NK-92 treated with Interleukin-12 subunit alpha and Interleukin-12 subunit beta, amount 100 ng/mL, for 24 hours (cell line): ENCODE measurements around the gene TMEM52.

Source experiments
- DNase-seq: peaks from one replicate; lab custom pipeline; 2025; lab: John Stamatoyannopoulos, UW

The TMEM52 gene

DNA sequence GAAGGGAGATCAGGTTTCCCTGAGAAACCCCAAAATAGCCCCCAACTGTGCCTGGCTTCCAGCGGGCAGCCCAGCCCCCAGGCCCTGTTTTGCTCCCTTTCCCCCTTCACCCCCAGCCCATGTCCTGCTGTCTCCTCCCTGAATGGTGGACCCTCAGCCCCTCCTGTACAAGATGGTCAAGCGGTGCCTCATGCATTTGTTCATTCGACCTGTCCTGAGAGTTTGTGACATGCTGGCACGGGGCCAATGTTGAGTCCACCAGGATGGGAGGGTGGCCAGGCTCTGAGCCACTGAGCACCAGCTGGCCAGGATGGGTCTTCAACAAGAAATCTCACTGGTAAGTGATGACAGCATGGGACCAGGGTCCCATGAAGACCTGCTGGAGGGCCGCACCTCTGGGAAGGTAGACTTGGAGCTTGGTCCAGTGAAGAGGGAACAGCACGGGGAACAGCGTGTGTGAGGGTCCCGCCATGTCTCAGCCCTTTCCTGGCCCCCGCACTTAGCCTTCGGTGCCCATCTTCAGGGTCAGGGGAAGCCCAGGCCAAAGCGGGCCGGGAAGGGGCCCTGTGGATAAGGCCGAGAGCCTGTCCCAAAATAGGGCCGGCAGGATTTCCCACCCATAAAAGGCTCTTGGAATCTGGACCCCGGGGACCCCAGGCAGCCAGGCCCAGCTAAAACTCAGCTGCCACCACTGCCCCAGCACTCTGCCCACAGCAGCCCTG is 3.9 kb downstream of the TMEM52 start, which contains the start of gene CALML6:
CALML6 (plus strand) TSS at position 290 of the 722 bp plus-strand sequence; CDS start at position 311, 21 bp downstream.
- DNase-seq, result no peak

DNA sequence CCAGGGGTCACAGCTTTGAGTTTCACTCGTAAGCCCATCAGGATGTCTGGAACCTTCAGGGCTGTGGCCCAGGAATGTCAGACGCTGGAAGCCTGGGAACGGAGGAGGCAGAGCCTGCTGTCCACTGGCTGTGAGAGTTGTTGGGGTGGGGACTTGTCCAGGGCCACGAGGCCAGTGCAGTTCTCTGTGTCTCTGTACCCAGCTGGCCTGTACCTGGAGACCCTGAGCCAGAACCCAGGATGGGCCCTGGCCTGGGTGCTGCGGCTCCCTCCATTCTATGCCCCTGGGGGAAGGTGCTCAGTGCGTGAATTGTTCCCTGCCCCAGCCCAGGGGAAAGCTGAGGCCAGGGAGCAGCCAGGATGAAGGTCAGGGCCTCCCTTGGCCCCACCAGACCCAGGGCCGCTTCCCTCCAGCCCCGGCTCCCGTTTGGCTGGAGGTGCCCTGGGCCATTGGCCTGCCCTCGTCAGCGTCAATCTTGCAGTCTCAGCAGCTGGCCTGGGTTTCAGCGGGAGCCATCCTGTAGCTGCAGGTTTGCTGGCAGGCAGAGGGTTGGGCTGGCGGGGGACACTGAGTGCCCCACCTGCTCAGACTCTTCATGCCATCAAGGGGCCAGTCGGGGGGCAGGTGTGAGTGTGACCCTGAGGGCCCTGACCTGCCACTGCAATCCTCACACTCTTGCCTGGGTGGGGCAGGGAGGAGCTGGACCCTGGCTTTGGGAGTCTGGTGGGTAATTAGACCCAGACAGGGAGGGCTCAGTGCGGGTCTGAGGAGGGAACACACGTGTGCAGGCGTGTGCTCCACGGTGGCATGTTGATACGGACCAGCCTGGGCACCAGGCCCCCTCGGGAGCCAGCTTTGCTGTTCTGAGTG is 4.7 kb downstream of the TMEM52 start:
- DNase-seq, result no peak

DNA sequence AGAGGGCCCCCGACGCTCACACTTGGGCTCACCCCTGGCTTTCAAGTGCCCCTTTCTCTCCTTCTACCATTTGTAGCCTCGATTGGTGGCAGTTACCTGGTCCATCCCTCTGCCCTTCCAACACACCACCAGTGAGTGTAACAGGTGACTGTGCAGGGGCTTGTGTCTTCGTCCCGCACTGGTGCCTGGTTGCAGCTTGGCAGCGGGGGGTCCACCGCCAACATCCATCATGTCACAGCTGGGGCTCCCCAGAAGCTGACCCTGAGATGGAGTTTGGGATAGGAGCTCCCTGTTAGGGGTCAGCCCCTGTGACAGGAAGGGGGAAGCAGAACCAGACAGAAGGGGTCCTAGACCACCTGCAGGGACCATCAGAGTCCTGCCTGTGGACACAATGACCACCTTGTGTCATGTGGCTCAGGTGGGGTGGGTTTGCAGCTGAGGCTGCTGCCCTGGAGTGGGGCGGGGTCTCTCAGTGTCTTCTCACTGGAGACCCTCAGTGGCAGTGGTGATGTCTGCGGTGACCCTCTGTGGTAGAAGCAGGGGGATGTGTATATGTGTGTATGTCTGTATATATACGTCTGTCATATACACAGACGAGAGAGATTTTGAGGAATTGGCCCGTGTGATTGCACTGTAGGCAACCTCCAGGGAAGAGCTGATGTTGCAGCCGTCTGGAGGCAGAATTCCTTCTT is 7.6 kb downstream of the TMEM52 start:
- DNase-seq, result no peak

DNA sequence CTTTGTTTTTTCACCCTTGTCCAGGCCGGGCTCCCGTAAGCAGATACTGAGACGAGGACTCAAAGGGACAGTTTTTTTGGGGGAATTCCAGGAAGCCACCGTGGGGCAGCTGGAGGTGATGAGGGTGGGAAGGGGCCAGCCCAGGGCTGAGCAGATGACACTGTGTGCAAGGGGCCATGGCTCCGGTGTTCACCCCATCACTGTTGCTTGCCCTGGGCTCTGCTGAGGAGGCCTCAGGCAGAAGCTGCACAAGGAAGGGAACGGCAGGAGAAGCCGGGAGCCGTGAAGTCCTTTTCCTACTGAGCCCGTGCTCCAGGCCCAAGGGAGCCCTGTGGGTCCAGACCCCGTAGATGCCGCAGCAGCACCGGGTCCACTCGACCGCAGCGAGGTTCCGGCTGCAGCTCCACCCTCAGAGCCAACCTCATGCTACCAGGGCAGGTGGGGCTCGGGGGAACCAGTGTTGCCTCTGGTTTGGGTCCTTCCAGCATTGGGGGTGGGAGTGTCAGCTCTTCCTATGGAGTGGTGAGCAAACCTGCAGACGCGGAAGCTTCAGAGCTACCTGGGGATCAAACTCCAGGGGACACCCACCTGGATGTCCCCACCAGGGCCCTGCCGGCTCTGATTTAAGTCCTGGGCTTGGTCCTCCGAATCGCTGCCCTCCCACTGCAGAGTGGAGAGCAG is 8.3 kb downstream of the TMEM52 start:
- no peak for DNase-seq

DNA sequence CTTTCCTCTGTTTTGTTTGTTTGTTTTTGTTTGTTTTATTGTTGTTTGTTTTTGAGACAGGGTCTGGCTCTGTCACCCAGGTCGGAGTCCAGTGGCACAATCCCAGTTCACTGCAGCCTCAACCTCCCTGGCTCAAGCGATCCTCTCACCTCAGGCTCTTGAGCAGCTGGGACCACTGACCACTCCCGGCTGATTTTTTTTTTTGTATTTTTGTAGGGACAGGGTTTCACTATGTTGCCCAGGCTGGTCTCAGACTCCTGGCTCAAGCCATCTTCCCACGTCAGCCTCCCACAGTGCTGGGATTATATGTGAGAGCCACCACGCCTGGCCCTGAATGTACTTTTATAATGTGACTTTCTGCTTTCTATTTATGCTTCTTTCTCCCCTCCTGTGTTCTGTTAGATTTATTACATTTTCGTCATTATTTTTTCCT is 9.0 kb downstream of the TMEM52 start:
- no peak for DNase-seq

DNA sequence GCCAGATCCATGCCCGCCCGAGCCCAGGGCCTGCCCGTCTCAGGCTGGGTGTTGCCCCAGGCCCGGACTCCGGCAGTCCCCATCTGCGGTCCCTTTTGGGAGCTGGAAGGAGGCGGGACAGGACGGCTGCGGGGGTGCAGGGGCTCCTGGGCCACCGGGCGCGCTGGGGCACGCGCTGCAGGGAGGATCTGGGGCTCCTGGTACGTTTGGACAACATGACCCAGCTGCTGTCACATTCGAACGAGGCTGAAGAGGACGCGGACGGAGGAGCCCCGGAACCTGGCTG is 10.6 kb downstream of the TMEM52 start:
- DNase-seq, result no peak

DNA sequence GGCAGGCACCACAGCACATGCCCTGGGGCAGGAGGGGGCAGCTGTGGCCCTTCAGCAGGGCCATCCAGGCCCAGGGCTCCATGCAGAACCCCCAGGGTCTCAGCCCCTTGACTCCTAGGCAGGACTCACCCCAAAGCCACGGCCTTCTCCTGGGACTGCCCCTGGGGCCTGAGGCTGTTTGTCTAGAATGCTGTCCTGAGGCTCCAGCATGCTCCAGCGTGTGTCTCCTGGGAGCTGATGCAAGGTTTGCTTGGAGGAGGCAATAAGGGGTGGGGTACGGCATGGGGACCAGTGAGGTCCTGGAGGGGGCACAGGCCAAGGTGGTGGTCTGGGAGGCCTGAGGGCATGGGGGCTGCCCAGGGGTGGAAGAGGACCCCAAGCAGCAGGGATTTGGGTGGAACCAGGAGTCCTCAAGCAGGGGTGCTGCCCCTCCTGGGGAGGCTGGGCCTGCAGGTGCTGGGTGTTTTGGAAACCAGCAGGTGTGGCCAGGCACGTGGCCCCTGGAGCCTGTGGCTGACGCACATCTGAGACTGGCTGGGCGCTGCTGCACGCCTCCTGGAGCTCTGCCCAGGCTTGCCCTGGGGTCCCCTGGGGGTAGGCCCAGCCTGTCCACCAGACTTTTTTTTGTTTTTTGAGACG is 11.9 kb downstream of the TMEM52 start:
- no peak for DNase-seq

DNA sequence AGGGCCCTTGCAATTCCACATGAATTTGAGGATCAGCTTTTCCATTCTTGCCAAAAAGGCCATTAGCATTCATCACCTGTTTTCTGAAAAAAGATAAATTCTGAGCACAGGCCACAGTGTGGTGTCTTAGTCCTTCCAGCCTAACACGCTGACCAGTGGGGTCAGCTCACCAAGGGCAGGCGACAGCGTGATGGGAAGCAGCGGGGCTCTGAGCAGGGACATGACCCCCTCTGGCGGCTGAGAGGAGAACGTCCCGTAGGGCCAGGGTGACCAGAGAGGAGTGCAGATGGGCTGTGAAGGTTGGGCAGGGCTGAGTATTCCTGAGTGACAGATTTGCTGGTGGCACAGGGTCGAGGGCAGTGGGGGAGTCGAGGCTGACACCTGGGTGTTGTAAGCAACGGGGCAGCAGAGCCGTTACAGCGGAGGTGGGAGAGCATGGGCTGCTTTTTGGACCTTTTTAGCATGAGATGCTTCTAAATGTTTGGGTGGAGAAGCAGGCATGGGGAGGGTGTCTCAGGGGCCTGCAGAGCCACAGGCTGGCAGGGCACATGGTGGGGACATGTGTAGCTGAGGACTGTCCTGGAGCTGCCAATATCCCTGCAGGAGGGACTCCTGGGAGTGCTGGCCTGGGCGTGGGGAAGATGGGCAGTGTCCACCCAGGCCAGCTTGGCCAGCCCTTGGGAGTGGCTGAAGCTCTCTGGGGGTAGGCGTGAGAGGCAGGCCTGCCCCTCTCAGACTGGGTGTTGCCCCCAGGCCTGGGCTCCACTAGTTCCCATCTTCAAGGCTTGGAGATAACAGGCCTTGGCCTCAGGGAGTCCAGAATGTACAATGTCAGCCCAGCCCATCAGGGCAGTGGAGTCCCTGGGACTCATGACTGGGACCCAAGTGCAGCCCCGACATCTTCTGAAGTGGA is 12.6 kb downstream of the TMEM52 start:
- peak; percentile 55 for DNase-seq

DNA sequence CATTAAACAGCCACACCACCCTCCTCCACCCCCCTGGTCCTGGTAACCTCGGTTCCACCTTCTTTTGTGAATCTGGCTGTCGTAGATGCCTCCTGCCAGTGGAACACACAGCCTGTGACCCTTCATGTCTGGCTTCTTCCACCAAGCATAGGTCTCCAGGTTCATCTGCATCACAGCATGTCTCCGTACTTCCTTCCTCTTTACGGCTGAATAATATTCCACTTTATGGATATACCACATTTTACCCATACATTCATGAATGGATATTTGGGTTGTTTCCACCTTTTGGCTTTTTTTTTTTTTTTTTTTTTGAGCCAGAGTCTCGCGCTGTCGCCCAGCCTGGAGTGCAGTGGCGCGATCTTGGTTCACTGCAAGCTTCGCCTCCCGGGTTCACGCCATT is 15.9 kb downstream of the TMEM52 start:
- no peak for DNase-seq

DNA sequence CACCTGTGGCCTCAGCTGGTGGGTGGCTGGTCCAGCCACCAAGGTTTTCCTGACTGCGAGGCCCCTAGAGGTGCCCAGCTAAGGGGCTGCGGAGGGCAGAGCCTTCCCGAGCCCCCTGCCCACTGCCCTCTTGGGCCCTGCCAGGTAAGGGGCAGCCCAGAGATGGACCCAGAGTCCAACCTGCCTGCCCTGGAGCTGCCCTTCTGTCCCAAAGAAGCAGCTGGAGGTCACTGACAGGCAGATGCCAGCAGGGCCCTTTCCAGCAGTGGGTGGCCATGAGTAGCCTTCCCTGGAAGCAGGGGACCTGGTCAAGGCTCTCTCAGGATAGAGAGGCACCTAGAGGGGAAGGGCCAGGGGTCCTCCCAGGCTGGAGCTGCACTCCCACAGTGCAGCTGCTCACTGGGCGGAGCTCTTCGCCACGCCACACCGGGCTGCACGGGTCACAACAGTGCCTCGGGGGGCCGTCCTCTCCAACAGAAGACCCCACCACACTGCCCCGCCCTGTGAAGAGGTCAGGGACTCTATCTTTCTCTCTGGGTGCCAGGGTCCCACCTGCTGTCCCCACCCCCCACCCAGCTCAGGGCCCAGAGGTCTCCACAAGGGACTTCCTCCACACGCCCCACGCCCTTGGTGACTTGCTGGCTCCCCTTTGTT is 17.3 kb downstream of the TMEM52 start:
- no peak for DNase-seq

DNA sequence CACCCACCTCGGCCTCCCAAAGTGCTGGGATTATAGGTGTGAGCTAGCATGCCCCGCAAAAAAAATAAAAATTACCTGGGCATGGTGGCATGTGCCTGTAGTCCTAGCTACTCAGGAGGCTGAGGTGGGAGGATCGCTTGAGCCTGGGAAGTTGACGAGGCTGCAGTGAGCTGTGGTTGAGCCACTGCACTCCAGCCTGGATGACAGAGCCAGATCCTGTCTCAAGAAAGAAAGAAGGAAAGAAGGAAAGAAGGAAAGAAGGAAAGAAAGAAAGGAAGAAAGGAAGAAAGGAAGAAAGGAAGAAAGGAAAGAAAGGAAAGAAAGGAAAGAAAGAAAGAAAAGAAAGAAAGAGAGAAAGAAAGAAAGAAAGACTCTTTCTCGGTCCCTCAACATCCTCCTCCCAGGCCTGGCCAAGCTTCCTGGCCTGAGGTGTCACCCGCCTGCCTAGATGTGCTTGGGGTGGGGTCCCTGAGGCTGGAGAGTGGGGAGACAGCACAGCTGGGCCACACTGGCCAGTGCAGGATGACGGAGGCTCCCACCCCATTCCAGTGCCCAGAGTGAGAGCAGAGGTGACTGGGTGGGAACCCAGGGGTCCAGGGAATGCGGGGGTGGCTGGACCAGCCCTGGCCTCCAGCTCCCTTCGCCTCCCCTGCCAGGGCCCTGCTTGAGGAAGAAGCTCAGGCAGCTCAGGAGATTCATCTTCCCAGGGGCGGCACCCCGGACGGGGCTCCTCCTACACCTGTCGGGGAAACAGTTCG is 18.0 kb downstream of the TMEM52 start:
- DNase-seq, result no peak

DNA sequence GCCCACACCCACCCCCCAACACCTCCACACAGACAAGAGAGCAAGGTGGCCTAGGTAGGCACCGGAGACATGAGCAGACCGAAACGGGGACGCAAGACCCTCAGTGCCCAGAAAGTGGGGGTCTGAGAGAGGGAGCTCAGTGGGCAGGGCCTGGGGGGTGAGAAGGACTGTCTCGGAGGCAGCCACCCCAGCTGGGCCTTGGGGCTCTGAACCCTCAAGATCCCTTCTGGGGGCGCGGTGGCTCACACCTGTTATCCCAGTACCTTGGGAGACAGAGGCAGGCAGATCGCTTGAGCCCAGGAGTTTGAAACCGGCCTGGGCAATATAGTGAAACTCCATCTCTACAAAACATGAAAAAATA is 19.1 kb downstream of the TMEM52 start:
- DNase-seq, result no peak

DNA sequence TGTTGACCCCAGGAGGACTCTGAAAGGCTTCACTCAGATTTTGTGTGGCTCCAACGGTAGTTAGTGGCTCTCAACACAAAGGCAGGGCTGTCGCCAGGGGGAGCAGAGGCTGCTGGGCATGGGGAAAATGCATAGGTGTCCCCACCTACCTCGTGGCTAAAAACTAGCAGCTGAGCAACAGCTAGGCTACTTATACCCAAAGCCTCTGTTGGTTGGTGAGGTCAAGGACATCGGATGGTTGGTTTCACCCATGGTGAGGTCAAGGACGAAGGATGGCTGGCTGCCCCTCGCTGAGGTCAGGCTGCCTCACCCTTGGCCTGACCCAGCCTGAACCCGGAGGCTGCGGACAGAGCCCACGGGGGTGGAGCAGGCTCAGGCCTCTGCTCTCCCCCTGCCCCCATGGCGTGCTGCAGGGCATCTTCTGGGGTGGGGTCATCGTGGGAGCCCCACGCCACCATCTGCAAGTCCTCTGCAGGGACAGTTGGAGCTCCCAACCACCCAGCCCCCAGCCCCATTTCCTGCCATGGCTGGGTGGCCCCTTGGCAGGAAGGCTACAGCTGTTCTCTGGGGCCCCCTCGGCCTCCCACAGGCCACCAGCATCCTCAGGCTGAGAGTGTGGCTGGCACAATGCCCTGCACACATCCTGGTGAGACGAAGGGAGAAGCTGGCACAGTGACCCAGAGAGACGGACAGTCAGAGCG is 19.7 kb downstream of the TMEM52 start:
- DNase-seq, result no peak

DNA sequence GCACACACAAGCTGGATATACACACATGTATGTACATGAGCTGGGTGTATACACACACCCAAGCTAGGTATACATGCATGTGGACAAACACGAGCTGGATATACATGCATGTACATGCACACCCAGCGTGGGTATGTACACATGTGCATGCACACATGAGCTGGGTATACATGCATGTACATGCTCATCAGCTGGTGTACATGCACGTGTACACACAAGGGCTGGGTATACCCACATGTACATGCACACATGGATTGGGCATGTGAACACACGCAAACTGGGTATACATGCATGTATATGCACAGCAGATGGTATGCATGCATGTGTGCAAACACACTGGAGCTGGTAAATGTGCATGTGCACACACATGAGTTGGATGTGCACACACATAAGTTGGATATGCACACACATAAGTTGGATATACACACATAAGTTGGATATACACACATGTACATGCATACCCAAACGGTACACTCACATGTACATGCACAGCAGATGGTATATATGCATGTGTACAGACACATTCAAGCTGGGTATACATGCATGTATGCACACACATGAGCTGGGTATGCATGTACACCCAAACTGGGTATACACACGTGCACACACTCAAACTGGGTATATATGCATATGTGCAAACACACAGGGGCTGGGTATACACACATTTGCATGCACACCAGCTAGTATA is 20.7 kb downstream of the TMEM52 start:
- DNase-seq, result no peak

DNA sequence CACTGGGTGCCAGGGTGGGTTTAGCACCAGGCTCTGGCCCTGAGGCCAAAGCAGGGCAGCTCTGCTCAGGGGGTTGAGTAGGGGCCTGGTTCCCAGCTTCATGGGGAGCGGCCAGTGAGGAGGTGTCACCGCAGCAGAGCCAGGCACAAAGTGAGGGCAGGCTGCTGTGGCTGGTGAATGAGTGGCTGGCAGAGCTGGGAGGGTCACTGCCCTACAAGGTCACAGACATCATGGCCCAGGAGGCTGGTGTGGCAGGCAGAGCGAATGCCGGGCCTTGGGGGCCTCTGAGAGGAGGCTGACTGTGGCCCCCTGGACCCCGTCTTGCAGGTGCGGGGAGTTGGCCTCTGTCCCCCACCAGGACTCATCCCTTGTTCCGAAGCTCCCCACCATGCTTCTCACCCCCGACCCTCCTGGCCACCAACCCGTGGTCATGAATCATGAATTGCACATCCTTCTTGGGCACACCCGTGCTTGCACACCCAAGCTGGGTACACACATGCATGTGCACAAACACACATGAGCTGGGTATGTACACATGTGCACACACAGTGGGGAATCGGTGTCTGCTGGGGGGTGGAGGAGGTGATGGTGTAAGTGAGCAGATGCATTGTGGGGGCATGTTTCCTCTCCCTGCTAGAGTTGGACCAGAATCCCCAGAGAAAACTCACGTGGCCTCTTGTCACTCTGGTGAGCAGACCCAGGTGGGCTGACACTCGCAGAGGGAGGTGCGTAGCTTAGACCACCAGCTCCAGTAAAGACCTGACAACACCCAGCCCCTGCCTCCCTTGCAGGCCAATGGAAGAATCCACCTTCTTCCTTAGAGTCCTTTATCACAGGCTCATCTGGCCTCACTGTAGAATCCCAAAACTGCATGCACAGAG is 23.4 kb downstream of the TMEM52 start:
- no peak for DNase-seq

DNA sequence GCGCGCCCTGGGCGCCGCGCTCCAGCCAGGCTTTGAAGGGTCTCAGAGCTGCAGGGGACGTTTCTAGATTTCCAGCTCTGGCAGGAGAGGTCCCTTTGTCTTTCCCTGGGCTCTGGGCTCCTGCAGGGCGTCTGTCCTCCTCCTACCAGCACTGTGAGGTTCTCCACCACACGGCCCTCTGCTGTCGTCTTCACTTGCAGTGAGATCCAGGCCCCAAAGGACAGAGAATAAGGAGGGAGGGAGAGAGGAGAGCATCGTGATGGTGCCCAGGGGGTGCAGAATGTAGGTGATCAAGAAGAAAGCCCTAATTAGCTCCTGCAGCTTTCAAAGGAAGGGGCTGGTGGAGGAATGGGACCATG is 24.0 kb downstream of the TMEM52 start:
- DNase-seq, result no peak

DNA sequence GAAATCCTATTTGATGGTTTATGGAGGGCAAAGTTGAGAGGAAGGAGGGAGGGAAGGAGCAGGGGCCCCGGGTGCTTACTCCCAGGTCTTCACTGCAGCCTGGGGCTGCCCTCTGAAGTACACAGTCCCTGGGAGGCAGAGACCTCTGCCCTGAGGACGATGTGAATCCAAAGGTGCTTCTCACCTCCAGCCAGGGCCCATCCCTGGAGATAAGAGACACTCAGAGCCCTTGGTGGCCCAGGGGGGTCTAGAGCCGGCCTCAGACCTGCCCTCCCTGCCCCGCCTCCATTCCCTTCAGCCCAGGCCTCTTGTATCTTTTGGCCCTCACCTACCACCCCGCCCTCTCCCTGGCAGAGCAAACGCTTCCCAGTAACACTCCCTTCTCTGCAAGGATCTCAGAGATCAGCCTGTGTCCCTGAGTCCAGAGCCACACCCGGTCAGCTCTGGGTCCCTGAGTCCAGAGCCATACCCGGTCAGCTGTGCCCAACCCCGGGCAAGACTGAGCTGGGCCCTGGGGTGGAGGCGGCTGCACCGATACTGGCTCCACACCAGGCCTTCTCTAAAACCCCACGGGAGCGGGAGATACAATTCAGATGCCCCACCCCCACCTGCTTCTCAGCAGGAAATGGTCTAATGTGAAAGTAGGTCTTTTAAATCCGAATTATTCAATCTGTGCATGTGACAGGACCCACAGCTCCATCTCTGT is 24.6 kb downstream of the TMEM52 start:
- no peak for DNase-seq
